Upper lobe of left lung (tissue), 4 donors: Measurements from ENCODE around the gene CENPN.

ENCODE experiments used
- CTCF ChIP-seq, 6 experiments: fragments of 450-650 bp in 4 of 6; fragments of 200-600 bp in 2 of 6; sonication (generic) in 2 of 6; IDR thresholded peaks; one replicate each; pipeline ENCODE4 v1.5.1; 2016 to 2019; ENCODE audit warnings: antibody characterized with exemption in 6 of 6
- POLR2A ChIP-seq, 4 donors: fragments of 450-650 bp; IDR thresholded peaks; one replicate each; pipeline ENCODE4 v1.5.1; 2016 to 2017; ENCODE audit warnings: antibody characterized with exemption in 4 of 4, mild to moderate bottlenecking in 2 of 4

- TF ChIP-seq CTCF (IDR thresholded peaks at IDR 0.05): no peak
- TF ChIP-seq POLR2A (IDR thresholded peaks at IDR 0.05): no peak
These were observed 7.7 kb downstream of the CENPN start for GRCh38 chr16:81014672-81015071.
